H1 (cell line): ENCODE data around the gene SSRP1. TPM values are rescaled to one million over a fixed set of nuclear protein-coding genes. Genes with fewer than 3 reads are reported as not detected.
A peak's percentile ranks its signal among the peaks of the same experiment; 100 is the strongest.

ENCODE experiments used
- ASH2L ChIP-seq: fragments of 200-600, 300-600 bp; sonication (generic); IDR thresholded peaks from one replicate; pipeline ENCODE4 v1.7.1; 2017; ENCODE audit warnings: low read length
- CBX5 ChIP-seq: fragments of 300-800, 300-1000 bp; sonication (generic); IDR thresholded peaks from 2 replicates; pipeline ENCODE4 v1.7.1; 2016; ENCODE audit warnings: antibody characterized with exemption, low read length, low read depth
- CBX8 ChIP-seq: fragments of 300-800, 300-1000 bp; sonication (generic); IDR thresholded peaks from 2 replicates; pipeline ENCODE4 v1.7.1; 2016; ENCODE audit warnings: low read depth, low read length, borderline replicate concordance
- CEBPB ChIP-seq: IDR thresholded peaks from 2 replicates; pipeline ENCODE4 v1.6.1; 2012; ENCODE audit warnings: low read depth, low read length
- CHD1 ChIP-seq: IDR thresholded peaks from 2 replicates; pipeline ENCODE4 v1.6.1; 2012; ENCODE audit warnings: low read depth, low read length, improper control_type of control experiment
- CHD2 ChIP-seq: IDR thresholded peaks from 2 replicates; pipeline ENCODE4 v1.6.1; 2012; ENCODE audit warnings: low read length, improper control_type of control experiment
- CREB1 ChIP-seq: IDR thresholded peaks from 2 replicates; pipeline ENCODE4 v1.6.1; 2012; ENCODE audit warnings: inconsistent platforms
- EGR1 ChIP-seq: IDR thresholded peaks from 2 replicates; pipeline ENCODE4 v1.6.1; 2011; ENCODE audit warnings: low read depth, low read length, borderline replicate concordance
- EZH2 ChIP-seq: fragments of 200-600 bp; sonication (generic); IDR thresholded peaks from 2 replicates; pipeline ENCODE4 v1.7.1; 2012; ENCODE audit warnings: low read depth, mild to moderate bottlenecking, moderate library complexity, low read length, inconsistent platforms; ENCODE audit not compliant: severe bottlenecking
- GABPA ChIP-seq: IDR thresholded peaks from 2 replicates; pipeline ENCODE4 v1.6.1; 2011; ENCODE audit warnings: mild to moderate bottlenecking, low read length, moderate library complexity, borderline replicate concordance; ENCODE audit not compliant: insufficient read depth
- JUN ChIP-seq: IDR thresholded peaks from 2 replicates; pipeline ENCODE4 v1.6.1; 2011; ENCODE audit warnings: low read depth, mild to moderate bottlenecking, improper control_type of control experiment, low read length
- JUND ChIP-seq: IDR thresholded peaks from 2 replicates; pipeline ENCODE4 v1.6.1; 2011; ENCODE audit warnings: mild to moderate bottlenecking, improper control_type of control experiment, low read length
- KDM1A ChIP-seq: fragments of 200-600, 300-600 bp; sonication (generic); IDR thresholded peaks from 2 replicates; pipeline ENCODE4 v1.7.1; 2016; ENCODE audit warnings: mild to moderate bottlenecking, low read length, borderline replicate concordance
- KDM4A ChIP-seq: IDR thresholded peaks from one replicate; pipeline ENCODE4 v1.7.1; 2012; ENCODE audit warnings: low read depth, mild to moderate bottlenecking, moderate library complexity, low read length, inconsistent platforms; ENCODE audit not compliant: severe bottlenecking
- NANOG ChIP-seq: IDR thresholded peaks from 2 replicates; pipeline ENCODE4 v1.6.1; 2011; ENCODE audit warnings: low read length, low read depth, mild to moderate bottlenecking, inconsistent platforms; ENCODE audit not compliant: insufficient read depth, poor library complexity, severe bottlenecking
- PHF8 ChIP-seq: fragments of 200-600 bp; sonication (generic); conservative IDR thresholded peaks from 2 replicates; pipeline ENCODE4 v1.7.1; 2012; ENCODE audit warnings: low read depth, mild to moderate bottlenecking, inconsistent platforms, low read length, moderate library complexity
- RFX5 ChIP-seq: IDR thresholded peaks from 2 replicates; pipeline ENCODE4 v1.6.1; 2011; ENCODE audit warnings: low read depth, low read length, improper control_type of control experiment, borderline replicate concordance
- SAP30 ChIP-seq: fragments of 300-600 bp; sonication (generic); IDR thresholded peaks from 2 replicates; pipeline ENCODE4 v1.7.1; 2012; ENCODE audit warnings: low read length, moderate library complexity, mild to moderate bottlenecking, inconsistent platforms; ENCODE audit not compliant: insufficient read depth, insufficient replicate concordance
- SUZ12 ChIP-seq: fragments of 200-600 bp; sonication (generic); IDR thresholded peaks from 2 replicates; pipeline ENCODE4 v1.6.1; 2012; ENCODE audit warnings: mild to moderate bottlenecking, inconsistent platforms, low read length, moderate library complexity, mixed read lengths
- TCF12 ChIP-seq: IDR thresholded peaks from 2 replicates; pipeline ENCODE4 v1.6.1; 2011; ENCODE audit warnings: low read depth, mild to moderate bottlenecking, low read length
- ZNF274 ChIP-seq: IDR thresholded peaks from 2 replicates; pipeline ENCODE4 v1.7.0; 2012; ENCODE audit warnings: low read length, borderline replicate concordance; ENCODE audit errors: extremely low read depth
- polyA plus RNA-seq, 7 experiments: library from polyadenylated mRNA; depleted of rRNA in 3 of 7; stranded (reverse) in 5 of 7; unstranded in 2 of 7; fragments of >200 nt in 5 of 7; fragments of 200-250 nt in 2 of 7; gene quantifications; 1 replicate in 5 of 7; 2 replicates in 1 of 7; 4 replicates in 1 of 7; pipeline versions ENCODE4 v1.2.1 to v1.2.3, GENCODE V29; 2011 to 2013; ENCODE audit warnings: missing spikeins in 2 of 7, mixed read lengths in 2 of 7
- total RNA-seq: library from RNA; stranded (reverse); fragmentation: NEBNext Ultra II Directional; extraction: Animal tissue kit (Norgen Biotek cat#: 25700); gene quantifications from 2 replicates; pipeline ENCODE4 v1.2.1, GENCODE V29; 2021
- TF ChIP-seq, protein P1 (sequence below): IDR thresholded peaks from 2 replicates; pipeline ENCODE4 v1.6.1; 2011; ENCODE audit warnings: low read depth, mild to moderate bottlenecking, low read length; ENCODE audit not compliant: insufficient read depth
- TF ChIP-seq, protein P2 (sequence below): IDR thresholded peaks from 2 replicates; pipeline ENCODE4 v1.6.1; 2011; ENCODE audit warnings: low read length, improper control_type of control experiment

The SSRP1 gene
- total and polyA plus RNA-seq, 2 of the 8 experiments (the other 6 are each of a cell fraction or from before 2014, with no cell fraction given) = 259 to 281 TPM

GRCh38 chr11:57311109-57311936, 24.4 kb downstream of the SSRP1 start (continued):
- TF ChIP-seq CEBPB (no peak), PHF8 (0 out of 2 replicates have a peak, but pooled peaks have one; percentile 33), NANOG (no peak), ZNF274 (no peak), SUZ12 (no peak), EGR1 (no peak), KDM4A (no peak), ASH2L (peak; percentile 73), CHD1 (no peak), CBX5 (no peak), CBX8 (no peak), JUN (no peak), CREB1 (0 out of 2 replicates have a peak, but pooled peaks have one; percentile 39), RFX5 (no peak), CHD2 (no peak), TCF12 (no peak), SAP30 (no peak), EZH2 (no peak), JUND (peak; percentile 82), GABPA (no peak), KDM1A (no peak)
- TF ChIP-seq, protein P1, sequence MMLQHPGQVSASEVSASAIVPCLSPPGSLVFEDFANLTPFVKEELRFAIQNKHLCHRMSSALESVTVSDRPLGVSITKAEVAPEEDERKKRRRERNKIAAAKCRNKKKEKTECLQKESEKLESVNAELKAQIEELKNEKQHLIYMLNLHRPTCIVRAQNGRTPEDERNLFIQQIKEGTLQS = no peak
- TF ChIP-seq, protein P2, sequence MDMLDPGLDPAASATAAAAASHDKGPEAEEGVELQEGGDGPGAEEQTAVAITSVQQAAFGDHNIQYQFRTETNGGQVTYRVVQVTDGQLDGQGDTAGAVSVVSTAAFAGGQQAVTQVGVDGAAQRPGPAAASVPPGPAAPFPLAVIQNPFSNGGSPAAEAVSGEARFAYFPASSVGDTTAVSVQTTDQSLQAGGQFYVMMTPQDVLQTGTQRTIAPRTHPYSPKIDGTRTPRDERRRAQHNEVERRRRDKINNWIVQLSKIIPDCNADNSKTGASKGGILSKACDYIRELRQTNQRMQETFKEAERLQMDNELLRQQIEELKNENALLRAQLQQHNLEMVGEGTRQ = no peak
